Astrocyte (in vitro differentiated cells and primary cell): Measurements from ENCODE around the gene MYOF. TPM values are rescaled to one million over a fixed set of nuclear protein-coding genes. Genes with fewer than 3 reads are reported as not detected.
A peak's percentile ranks its signal among the peaks of the same experiment; 100 is the strongest.

ENCODE experiments used
- DNase-seq: peaks from one replicate; pipeline ENCODE4 v3.0.0-alpha.2; 2010; ENCODE audit warnings: low read depth
- FAIRE-seq: peaks from 2 replicates; lab custom pipeline; 2011; peaks lifted over from hg19 to GRCh38; lab: Jason Lieb, UNC
- H2AFZ ChIP-seq: 2 replicates; pipeline ENCODE4 v1.6.0; 2012; ENCODE audit warnings: low read depth, low read length, inconsistent platforms
- H3K27ac ChIP-seq: 2 replicates; pipeline ENCODE4 v1.5.1; 2011; ENCODE audit warnings: low read depth, low read length, inconsistent platforms
- H3K27me3 ChIP-seq: 2 replicates; pipeline ENCODE4 v1.6.0; 2011; ENCODE audit warnings: low read length, inconsistent platforms; ENCODE audit not compliant: insufficient read depth
- H3K36me3 ChIP-seq: 2 replicates; pipeline ENCODE4 v1.5.1; 2011; ENCODE audit warnings: low read length, inconsistent platforms; ENCODE audit not compliant: insufficient read depth
- H3K4me1 ChIP-seq: 2 replicates; pipeline ENCODE4 v1.5.1; 2011; ENCODE audit warnings: low read length, inconsistent platforms; ENCODE audit not compliant: insufficient read depth
- H3K4me2 ChIP-seq: 2 replicates; pipeline ENCODE4 v1.6.0; 2012; ENCODE audit warnings: low read length, inconsistent platforms
- H3K4me3 ChIP-seq: 2 replicates; pipeline ENCODE4 v1.5.1; 2011; ENCODE audit warnings: low read depth, mild to moderate bottlenecking, low read length, inconsistent platforms; ENCODE audit not compliant: insufficient read depth
- H3K79me2 ChIP-seq: 2 replicates; pipeline ENCODE4 v1.6.0; 2012; ENCODE audit warnings: mild to moderate bottlenecking, low read length, inconsistent platforms; ENCODE audit not compliant: insufficient read depth
- H3K9ac ChIP-seq: 2 replicates; pipeline ENCODE4 v1.6.0; 2012; ENCODE audit warnings: mild to moderate bottlenecking, low read length, inconsistent platforms
- H3K9me3 ChIP-seq: 2 replicates; pipeline ENCODE4 v1.5.1; 2012; ENCODE audit warnings: low read depth, mild to moderate bottlenecking, low read length, inconsistent platforms; ENCODE audit not compliant: insufficient read depth
- H4K20me1 ChIP-seq: 2 replicates; pipeline ENCODE4 v1.6.0; 2012; ENCODE audit warnings: low read length, inconsistent platforms; ENCODE audit not compliant: insufficient read depth
- H3K27ac Mint-ChIP-seq: one replicate; pipeline ENCODE4 v1.8.0; 2021; ENCODE audit warnings: mild to moderate bottlenecking, mixed read lengths; ENCODE audit not compliant: unreplicated experiment
- H3K27me3 Mint-ChIP-seq: one replicate; pipeline ENCODE4 v1.8.0; 2021; ENCODE audit warnings: low read depth, mixed read lengths; ENCODE audit not compliant: unreplicated experiment
- H3K36me3 Mint-ChIP-seq: one replicate; pipeline ENCODE4 v1.8.0; 2021; ENCODE audit warnings: low read depth, mixed read lengths; ENCODE audit not compliant: unreplicated experiment
- H3K4me1 Mint-ChIP-seq: one replicate; pipeline ENCODE4 v1.8.0; 2021; ENCODE audit warnings: low read depth, mixed read lengths; ENCODE audit not compliant: unreplicated experiment
- H3K4me3 Mint-ChIP-seq: one replicate; pipeline ENCODE4 v1.8.0; 2021; ENCODE audit warnings: mild to moderate bottlenecking, moderate library complexity, mixed read lengths; ENCODE audit not compliant: unreplicated experiment
- H3K9me3 Mint-ChIP-seq: one replicate; pipeline ENCODE4 v1.8.0; 2021; ENCODE audit warnings: mild to moderate bottlenecking, mixed read lengths; ENCODE audit not compliant: unreplicated experiment
- EZH2 ChIP-seq: IDR thresholded peaks from 2 replicates; pipeline ENCODE4 v1.6.1; 2012; ENCODE audit warnings: mild to moderate bottlenecking, low read length, inconsistent platforms; ENCODE audit not compliant: insufficient read depth
- total RNA-seq: library from RNA; stranded (reverse); gene quantifications from 2 replicates; pipeline ENCODE4 v1.2.1, GENCODE V29; 2021
- TF ChIP-seq, protein P1 (sequence below): IDR thresholded peaks from 2 replicates; pipeline ENCODE4 v1.5.1; 2011; ENCODE audit warnings: low read depth, mild to moderate bottlenecking, inconsistent platforms, low read length, moderate library complexity; ENCODE audit not compliant: insufficient read depth

MYOF gene
- total RNA-seq, 1 donor from 2014 or later = 306 TPM

DNA sequence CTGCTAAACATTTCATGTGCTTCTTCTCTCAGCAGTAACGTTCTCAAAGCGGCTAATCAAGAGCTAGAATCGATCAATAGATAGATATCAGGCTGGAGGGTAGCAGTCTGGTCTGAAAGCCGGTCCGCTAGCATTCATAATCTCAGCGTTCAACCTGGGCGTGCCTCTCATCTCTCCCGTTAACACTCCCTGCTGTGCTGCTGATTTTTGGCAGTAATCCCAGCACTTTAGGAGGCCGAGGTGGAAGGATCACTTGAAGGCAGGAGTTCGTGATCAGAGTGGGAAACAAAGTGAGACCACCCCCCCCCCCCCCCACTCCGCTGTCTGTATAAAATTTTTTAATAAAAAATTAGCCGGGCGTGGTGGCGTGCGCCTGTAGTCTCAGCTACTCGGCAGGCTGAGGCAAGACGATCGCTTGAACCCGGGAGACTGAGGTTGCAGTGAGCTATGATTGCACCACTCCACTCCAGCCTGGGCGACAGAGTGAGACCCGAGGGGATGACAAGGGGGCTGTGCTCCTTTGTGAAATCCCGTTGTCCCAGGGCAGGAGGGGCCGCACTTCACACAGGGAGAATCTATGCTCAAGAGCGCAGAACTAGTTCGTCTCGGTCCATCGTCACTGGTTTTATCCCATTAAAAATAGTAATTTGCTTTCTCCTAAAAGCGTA is 13.7 kb upstream of the MYOF start:
- no peak for DNase-seq
- Histone ChIP-seq H3K4me3 (peak overlapping the region; percentile 97), H3K27me3 (no peaks in the 10 kb centered on the region), H3K36me3 (no peaks in the 10 kb centered on the region), H4K20me1 (no peaks in the 10 kb centered on the region), H3K9ac (peak overlapping the region; percentile 90), H2AFZ (peak overlapping the region; percentile 94), H3K4me2 (peak overlapping the region; percentile 99), H3K27ac (peak overlapping the region; percentile 77), H3K4me1 (peaks cover 7% of the 10 kb centered on the region), H3K9me3 (no peaks in the 10 kb centered on the region), H3K79me2 (peaks cover 40% of the 10 kb centered on the region)
- Mint-ChIP-seq H3K36me3 (peaks cover 2% of the 10 kb centered on the region), H3K9me3 (no peaks in the 10 kb centered on the region), H3K27ac (peak overlapping the region; percentile 79), H3K4me3 (peak overlapping the region; percentile 92), H3K4me1 (peaks cover 2% of the 10 kb centered on the region), H3K27me3 (no peaks in the 10 kb centered on the region)
- no peak for FAIRE-seq
- TF ChIP-seq EZH2 = no peak
- TF ChIP-seq, protein P1, sequence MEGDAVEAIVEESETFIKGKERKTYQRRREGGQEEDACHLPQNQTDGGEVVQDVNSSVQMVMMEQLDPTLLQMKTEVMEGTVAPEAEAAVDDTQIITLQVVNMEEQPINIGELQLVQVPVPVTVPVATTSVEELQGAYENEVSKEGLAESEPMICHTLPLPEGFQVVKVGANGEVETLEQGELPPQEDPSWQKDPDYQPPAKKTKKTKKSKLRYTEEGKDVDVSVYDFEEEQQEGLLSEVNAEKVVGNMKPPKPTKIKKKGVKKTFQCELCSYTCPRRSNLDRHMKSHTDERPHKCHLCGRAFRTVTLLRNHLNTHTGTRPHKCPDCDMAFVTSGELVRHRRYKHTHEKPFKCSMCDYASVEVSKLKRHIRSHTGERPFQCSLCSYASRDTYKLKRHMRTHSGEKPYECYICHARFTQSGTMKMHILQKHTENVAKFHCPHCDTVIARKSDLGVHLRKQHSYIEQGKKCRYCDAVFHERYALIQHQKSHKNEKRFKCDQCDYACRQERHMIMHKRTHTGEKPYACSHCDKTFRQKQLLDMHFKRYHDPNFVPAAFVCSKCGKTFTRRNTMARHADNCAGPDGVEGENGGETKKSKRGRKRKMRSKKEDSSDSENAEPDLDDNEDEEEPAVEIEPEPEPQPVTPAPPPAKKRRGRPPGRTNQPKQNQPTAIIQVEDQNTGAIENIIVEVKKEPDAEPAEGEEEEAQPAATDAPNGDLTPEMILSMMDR = no peak

- Mint-ChIP-seq H3K4me3 (no peak overlapping the region), H3K9me3 (no peaks in the 10 kb centered on the region)
- TF ChIP-seq, protein P1 = no peak
- no peak for TF ChIP-seq EZH2
Measured at GRCh38 chr10:93494494-93494893, 12.4 kb upstream of the MYOF start.

DNA sequence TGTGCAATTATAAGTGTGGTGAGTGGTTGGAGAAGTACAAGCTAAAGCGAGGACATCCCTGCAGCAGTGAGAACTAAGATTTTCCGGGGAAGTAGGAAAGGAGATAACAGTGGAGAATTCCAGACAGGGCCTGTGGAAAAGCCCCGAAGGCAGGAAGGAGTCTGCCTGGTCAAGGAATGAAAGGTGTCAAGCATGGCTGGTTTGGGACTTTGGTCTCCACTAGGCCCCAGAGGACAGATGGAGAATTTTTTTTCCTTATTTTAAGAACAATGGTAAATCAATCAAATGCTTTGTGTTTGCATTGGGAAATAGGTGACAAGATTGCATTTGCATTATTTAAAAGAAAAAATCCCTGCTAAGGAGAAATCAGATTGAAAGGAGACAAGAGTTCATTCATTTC is 11.0 kb upstream of the MYOF start:
- Histone ChIP-seq H2AFZ (no peak overlapping the region), H3K4me2 (no peak overlapping the region), H3K4me3 (no peak overlapping the region), H3K36me3 (no peaks in the 10 kb centered on the region), H3K27me3 (no peaks in the 10 kb centered on the region), H4K20me1 (no peaks in the 10 kb centered on the region), H3K79me2 (peaks cover 14% of the 10 kb centered on the region), H3K4me1 (peaks cover 6% of the 10 kb centered on the region), H3K27ac (no peak overlapping the region), H3K9ac (no peak overlapping the region), H3K9me3 (no peaks in the 10 kb centered on the region)
- Mint-ChIP-seq H3K27me3 (no peaks in the 10 kb centered on the region), H3K36me3 (peaks cover 2% of the 10 kb centered on the region), H3K4me3 (no peak overlapping the region), H3K9me3 (no peaks in the 10 kb centered on the region), H3K4me1 (peaks cover 10% of the 10 kb centered on the region), H3K27ac (no peak overlapping the region)
- FAIRE-seq = no peak
- TF ChIP-seq EZH2 = no peak
- TF ChIP-seq, protein P1 = no peak
- DNase-seq = no peak

More at GRCh38 chr10:93494494-93494893, 12.4 kb upstream of the MYOF start:
- no peak overlapping the region for H2AFZ ChIP-seq
- peaks cover 3% of the 10 kb centered on the region for H3K4me1 Mint-ChIP-seq
- no peaks in the 10 kb centered on the region for H3K27me3 ChIP-seq
- peaks cover 2% of the 10 kb centered on the region for H3K36me3 Mint-ChIP-seq
- no peak overlapping the region for H3K27ac ChIP-seq
- FAIRE-seq (no peak), DNase-seq (no peak)
- H3K79me2 ChIP-seq = peaks cover 27% of the 10 kb centered on the region
- no peak overlapping the region for H3K4me2 ChIP-seq
- H3K9me3 ChIP-seq = no peaks in the 10 kb centered on the region
- H4K20me1 ChIP-seq = no peaks in the 10 kb centered on the region
- H3K9ac ChIP-seq = no peak overlapping the region
- H3K36me3 ChIP-seq = no peaks in the 10 kb centered on the region
- no peaks in the 10 kb centered on the region for H3K27me3 Mint-ChIP-seq
- no peak overlapping the region for H3K27ac Mint-ChIP-seq
- no peak overlapping the region for H3K4me3 ChIP-seq
- H3K4me1 ChIP-seq = peaks cover 7% of the 10 kb centered on the region
